SK-N-SH treated with all-trans-retinoic acid at 6 μM for 48 hours (cell line): Measurements from ENCODE around the gene VPS13D.
A peak's percentile ranks its signal among the peaks of the same experiment; 100 is the strongest.

Experiments used
- ARNTL ChIP-seq: fragments of 450-650 bp; formaldehyde crosslinking; IDR thresholded peaks from 2 replicates; pipeline ENCODE4 v1.5.0; 2020; ENCODE audit warnings: low read depth, mild to moderate bottlenecking, moderate library complexity, borderline replicate concordance
- BACH2 ChIP-seq: fragments of 250-450 bp; sonication (Bioruptor Pico); IDR thresholded peaks from 2 replicates; pipeline ENCODE4 v1.9.0; 2021; ENCODE audit warnings: mild to moderate bottlenecking, borderline replicate concordance
- CREB5 ChIP-seq: fragments of 250-450 bp; sonication (Bioruptor Pico); IDR thresholded peaks from 2 replicates; pipeline ENCODE4 v1.5.1; 2020; ENCODE audit warnings: low read depth, mild to moderate bottlenecking, moderate library complexity
- CSRNP3 ChIP-seq: fragments of 250-450 bp; sonication (Bioruptor Pico); IDR thresholded peaks from 2 replicates; pipeline ENCODE4 v1.5.1; 2021; ENCODE audit warnings: mild to moderate bottlenecking, moderate library complexity
- OSR1 ChIP-seq: fragments of 250-450 bp; sonication (Bioruptor Pico); IDR thresholded peaks from 2 replicates; pipeline ENCODE4 v1.8.0; 2022; ENCODE audit warnings: moderate library complexity, mild to moderate bottlenecking, inconsistent platforms
- PATZ1 ChIP-seq: fragments of 250-450 bp; sonication (Bioruptor Pico); IDR thresholded peaks from 2 replicates; pipeline ENCODE4 v1.8.0; 2020; ENCODE audit warnings: mild to moderate bottlenecking, moderate library complexity, borderline replicate concordance
- POU6F1 ChIP-seq: fragments of 250-450 bp; sonication (Bioruptor Pico); IDR thresholded peaks from 2 replicates; pipeline ENCODE4 v1.8.0; 2021; ENCODE audit warnings: low read depth, mild to moderate bottlenecking, moderate library complexity, borderline replicate concordance
- PPARA ChIP-seq: fragments of 250-450 bp; sonication (Bioruptor Pico); IDR thresholded peaks from 2 replicates; pipeline ENCODE4 v1.5.0; 2020; ENCODE audit warnings: mild to moderate bottlenecking, borderline replicate concordance
- RARB ChIP-seq: fragments of 250-450 bp; sonication (Bioruptor Pico); IDR thresholded peaks from 2 replicates; pipeline ENCODE4 v1.8.0; 2021; ENCODE audit warnings: mild to moderate bottlenecking, moderate library complexity
- TCF4 ChIP-seq: fragments of 250-450 bp; sonication (Bioruptor Pico); IDR thresholded peaks from 2 replicates; pipeline ENCODE4 v1.8.0; 2021; ENCODE audit warnings: mild to moderate bottlenecking, moderate library complexity, borderline replicate concordance
- ZFP3 ChIP-seq: fragments of 250-450 bp; sonication (Bioruptor Pico); IDR thresholded peaks from 2 replicates; pipeline ENCODE4 v1.5.0; 2020; ENCODE audit warnings: mild to moderate bottlenecking, moderate library complexity
- ZNF8 ChIP-seq: fragments of 450-650 bp; formaldehyde crosslinking; IDR thresholded peaks from 2 replicates; pipeline ENCODE4 v1.5.0; 2020; ENCODE audit warnings: mild to moderate bottlenecking, moderate library complexity

- TF ChIP-seq ZFP3 (CRISPR knock-in tag), result peak; percentile 86; the same call in 1 of the 2 replicates
- TF ChIP-seq RARB (CRISPR knock-in tag), result peak; percentile 80
- peak; percentile 80 for TF ChIP-seq PATZ1 (CRISPR knock-in tag)
- TF ChIP-seq BACH2 (CRISPR knock-in tag), result no peak
- TF ChIP-seq ZNF8, result no peak
- TF ChIP-seq POU6F1, result 0 out of 2 replicates have a peak, but pooled peaks have one; percentile 21
- peak; percentile 98 for TF ChIP-seq OSR1 (CRISPR knock-in tag)
- TF ChIP-seq PPARA (CRISPR knock-in tag), result no peak
- peak; percentile 62; the same call in 1 of the 2 replicates for TF ChIP-seq CSRNP3 (CRISPR knock-in tag)
- TF ChIP-seq CREB5 (CRISPR knock-in tag), result peak; percentile 59
- peak; percentile 61; the same call in 1 of the 2 replicates for TF ChIP-seq TCF4
- TF ChIP-seq ARNTL, result no peak
Observed at GRCh38 chr1:12454406-12455391, 224.9 kb downstream of the VPS13D start.
